Nephron (organoid): ENCODE data around the gene CLEC3B.

Source experiments
- H3K27ac Mint-ChIP-seq, 3 experiments: 2 replicates each; pipeline ENCODE4 v1.8.0; 2020; ENCODE audit warnings: mixed read lengths in 3 of 3, mild to moderate bottlenecking in 2 of 3, moderate library complexity in 1 of 3
- H3K27me3 Mint-ChIP-seq: 2 replicates; pipeline ENCODE4 v1.8.0; 2021; ENCODE audit warnings: low read depth, mild to moderate bottlenecking, moderate library complexity, mixed read lengths
- H3K36me3 Mint-ChIP-seq: 2 replicates; pipeline ENCODE4 v1.8.0; 2020; ENCODE audit warnings: low read depth, mixed read lengths
- H3K4me1 Mint-ChIP-seq: 2 replicates; pipeline ENCODE4 v1.8.0; 2020; ENCODE audit warnings: mixed read lengths
- H3K4me3 Mint-ChIP-seq, 3 experiments: 2 replicates each; pipeline ENCODE4 v1.8.0; 2020; ENCODE audit warnings: mild to moderate bottlenecking in 3 of 3, mixed read lengths in 3 of 3, moderate library complexity in 2 of 3
- H3K9me3 Mint-ChIP-seq: 2 replicates; pipeline ENCODE4 v1.8.0; 2020; ENCODE audit warnings: mixed read lengths
- CTCF ChIP-seq, 3 experiments: fragments of 200-600 bp; sonication (generic); IDR thresholded peaks; one replicate each; pipeline ENCODE4 v1.5.0; 2021; ENCODE audit warnings: antibody characterized with exemption in 3 of 3; ENCODE audit not compliant: unreplicated experiment in 3 of 3

Gene CLEC3B

DNA sequence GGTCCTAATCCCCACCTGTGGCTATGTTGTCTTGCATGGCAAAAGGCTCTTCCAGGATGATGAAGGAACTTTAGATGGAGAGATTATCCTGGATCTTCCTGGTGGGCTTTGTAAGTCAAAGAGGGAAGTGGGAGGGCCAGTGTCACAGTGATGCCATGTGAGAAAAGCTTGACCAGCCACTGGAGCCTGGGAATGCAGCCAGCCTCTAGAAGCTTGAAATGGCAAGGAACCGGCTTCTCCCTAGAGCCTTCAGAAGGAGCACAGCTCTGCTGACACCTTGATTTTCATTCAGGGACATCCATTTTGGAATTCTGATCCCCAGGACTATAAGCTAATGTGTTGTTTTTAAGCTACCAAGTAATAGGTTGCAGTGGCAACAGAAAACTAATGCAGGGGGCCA is 58.3 kb downstream of the CLEC3B start:
- H3K27me3 Mint-ChIP-seq: peaks cover 9% of the 10 kb centered on the region
- no peaks in the 10 kb centered on the region for H3K36me3 Mint-ChIP-seq
- no peak for TF ChIP-seq CTCF (IDR thresholded peaks at IDR 0.05; ENCODE audit: unreplicated experiment in 3 of 3)
- H3K9me3 Mint-ChIP-seq: no peaks in the 10 kb centered on the region
- no peak overlapping the region for H3K27ac Mint-ChIP-seq
- H3K4me3 Mint-ChIP-seq: no peak overlapping the region
- peaks cover 18% of the 10 kb centered on the region for H3K4me1 Mint-ChIP-seq

DNA sequence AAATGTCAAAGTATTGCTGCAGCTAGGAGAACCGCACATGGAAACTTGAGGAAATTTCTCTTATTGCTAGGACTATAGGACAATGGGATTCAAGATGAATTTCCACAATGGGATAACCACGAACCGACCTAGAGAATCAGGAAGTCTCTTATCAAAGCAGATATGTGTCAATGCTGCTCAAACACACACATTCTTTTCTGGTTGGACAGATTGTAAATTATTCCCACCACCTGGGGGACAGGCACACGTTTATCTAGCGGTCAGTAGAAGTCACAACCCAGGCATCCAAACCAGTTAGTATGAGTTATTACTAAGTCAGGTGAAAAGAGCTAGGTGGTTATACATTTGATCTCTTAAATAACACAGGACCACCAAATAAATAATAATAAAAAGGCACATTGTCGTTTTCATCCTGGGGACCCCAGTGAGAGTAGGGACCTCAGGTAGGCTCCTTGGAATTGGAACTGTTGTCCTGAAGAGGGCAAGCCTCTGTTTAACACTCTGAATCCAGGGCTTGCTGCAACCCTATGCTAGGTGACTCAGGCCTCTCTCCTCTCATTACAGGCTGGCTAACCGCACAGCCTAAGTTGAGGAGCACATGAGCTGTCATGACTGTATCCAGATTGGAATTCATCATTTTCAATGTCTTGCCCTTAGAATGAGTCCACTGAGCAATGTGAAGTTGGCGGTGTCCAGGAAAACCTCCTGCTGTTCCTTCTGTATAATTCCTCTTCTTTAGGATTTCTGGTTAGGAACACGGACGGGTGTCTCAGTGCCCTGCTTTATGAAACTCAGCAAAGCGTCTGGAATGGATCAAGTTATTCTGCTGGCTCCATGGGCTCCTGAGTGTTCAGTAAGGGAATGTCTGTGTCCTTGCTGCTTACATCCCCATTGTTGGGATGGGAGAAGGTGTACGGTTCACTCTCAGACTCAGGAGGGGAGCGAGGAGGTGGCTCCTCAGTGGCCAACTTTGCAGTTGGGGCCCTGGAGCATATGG is 59.0 kb downstream of the CLEC3B start:
- Mint-ChIP-seq H3K27ac (no peak overlapping the region), H3K36me3 (no peaks in the 10 kb centered on the region), H3K4me1 (peaks cover 23% of the 10 kb centered on the region), H3K27me3 (peaks cover 9% of the 10 kb centered on the region), H3K4me3 (no peak overlapping the region), H3K9me3 (no peaks in the 10 kb centered on the region)
- TF ChIP-seq CTCF (IDR thresholded peaks at IDR 0.05; ENCODE audit: unreplicated experiment in 3 of 3): no peak
